ENCODE measurements around the gene GASK1A.

- TF ChIP-seq ZNF24 (tag by site-specific recombination; IDR thresholded peaks at IDR 0.05) (no peak), INSM2 (tag by site-specific recombination; IDR thresholded peaks at IDR 0.05) (no peak), ZNF658 (tag by site-specific recombination; IDR thresholded peaks at IDR 0.05) (no peak), ZNF146 (tag by site-specific recombination; IDR thresholded peaks at IDR 0.05) (no peak)
- TF ChIP-seq, protein P1, sequence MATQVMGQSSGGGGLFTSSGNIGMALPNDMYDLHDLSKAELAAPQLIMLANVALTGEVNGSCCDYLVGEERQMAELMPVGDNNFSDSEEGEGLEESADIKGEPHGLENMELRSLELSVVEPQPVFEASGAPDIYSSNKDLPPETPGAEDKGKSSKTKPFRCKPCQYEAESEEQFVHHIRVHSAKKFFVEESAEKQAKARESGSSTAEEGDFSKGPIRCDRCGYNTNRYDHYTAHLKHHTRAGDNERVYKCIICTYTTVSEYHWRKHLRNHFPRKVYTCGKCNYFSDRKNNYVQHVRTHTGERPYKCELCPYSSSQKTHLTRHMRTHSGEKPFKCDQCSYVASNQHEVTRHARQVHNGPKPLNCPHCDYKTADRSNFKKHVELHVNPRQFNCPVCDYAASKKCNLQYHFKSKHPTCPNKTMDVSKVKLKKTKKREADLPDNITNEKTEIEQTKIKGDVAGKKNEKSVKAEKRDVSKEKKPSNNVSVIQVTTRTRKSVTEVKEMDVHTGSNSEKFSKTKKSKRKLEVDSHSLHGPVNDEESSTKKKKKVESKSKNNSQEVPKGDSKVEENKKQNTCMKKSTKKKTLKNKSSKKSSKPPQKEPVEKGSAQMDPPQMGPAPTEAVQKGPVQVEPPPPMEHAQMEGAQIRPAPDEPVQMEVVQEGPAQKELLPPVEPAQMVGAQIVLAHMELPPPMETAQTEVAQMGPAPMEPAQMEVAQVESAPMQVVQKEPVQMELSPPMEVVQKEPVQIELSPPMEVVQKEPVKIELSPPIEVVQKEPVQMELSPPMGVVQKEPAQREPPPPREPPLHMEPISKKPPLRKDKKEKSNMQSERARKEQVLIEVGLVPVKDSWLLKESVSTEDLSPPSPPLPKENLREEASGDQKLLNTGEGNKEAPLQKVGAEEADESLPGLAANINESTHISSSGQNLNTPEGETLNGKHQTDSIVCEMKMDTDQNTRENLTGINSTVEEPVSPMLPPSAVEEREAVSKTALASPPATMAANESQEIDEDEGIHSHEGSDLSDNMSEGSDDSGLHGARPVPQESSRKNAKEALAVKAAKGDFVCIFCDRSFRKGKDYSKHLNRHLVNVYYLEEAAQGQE (tag by site-specific recombination; IDR thresholded peaks at IDR 0.05): no peak
- TF ChIP-seq, protein P2, sequence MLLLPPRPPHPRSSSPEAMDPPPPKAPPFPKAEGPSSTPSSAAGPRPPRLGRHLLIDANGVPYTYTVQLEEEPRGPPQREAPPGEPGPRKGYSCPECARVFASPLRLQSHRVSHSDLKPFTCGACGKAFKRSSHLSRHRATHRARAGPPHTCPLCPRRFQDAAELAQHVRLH (tag by site-specific recombination; IDR thresholded peaks at IDR 0.05): no peak
These were observed 82.2 kb downstream of the GASK1A start for GRCh38 chr3:43061101-43061895.
